Stimulated activated CD4-positive, alpha-beta T cell treated with anti-CD3 and anti-CD28 coated beads, Interleukin-4, amount 100 ng/mL, for 4 hours (primary cell): ENCODE results near the gene RGS5.
"Not testable (repeated sequence)": the region's sequence is repeated elsewhere in the genome, so short reads cannot be mapped to it uniquely, and the experiment has no call there.

ENCODE experiments used
- DNase-seq, 2 experiments: peaks; one replicate each; pipeline ENCODE4 v3.0.0-alpha.2; 2020

Gene RGS5

GRCh38 chr1:163202833-163203451 lies at the start of gene RGS5:
TSS of gene RGS5 (minus strand) at chr1:163202916. CDS start at chr1:163202835, 81 bp downstream.
- DNase-seq, result no peak

GRCh38 chr1:163250382-163250974 lies 47.8 kb upstream of the RGS5 start:
- no peak for DNase-seq

- DNase-seq, result no peak
Measured at GRCh38 chr1:163248064-163248463, 45.3 kb upstream of the RGS5 start.

- DNase-seq, result not testable (repeated sequence)
Measured at GRCh38 chr1:163244648-163245047, 41.9 kb upstream of the RGS5 start.

- no peak for DNase-seq
Measured at GRCh38 chr1:163241746-163242145, 39.0 kb upstream of the RGS5 start.

- no peak for DNase-seq
Measured at GRCh38 chr1:163240705-163241104, 38.0 kb upstream of the RGS5 start.

- not testable (repeated sequence) for DNase-seq
Measured at GRCh38 chr1:163233643-163234042, 30.9 kb upstream of the RGS5 start.

- no peak for DNase-seq
Measured at GRCh38 chr1:163231385-163231784, 28.7 kb upstream of the RGS5 start.

GRCh38 chr1:163230827-163231226 lies 28.1 kb upstream of the RGS5 start:
- DNase-seq, result no peak

- not testable (repeated sequence) for DNase-seq
Measured at GRCh38 chr1:163228271-163228670, 25.6 kb upstream of the RGS5 start.

- DNase-seq, result no peak
Measured at GRCh38 chr1:163227126-163227525, 24.4 kb upstream of the RGS5 start.

GRCh38 chr1:163213626-163214025 lies 10.9 kb upstream of the RGS5 start:
- DNase-seq, result no peak

- no peak for DNase-seq
Measured at GRCh38 chr1:163211667-163212066, 9.0 kb upstream of the RGS5 start.

GRCh38 chr1:163205513-163205912 lies 2.8 kb upstream of the RGS5 start:
- DNase-seq, result no peak

- no peak for DNase-seq
Measured at GRCh38 chr1:163203561-163203960, 845 bp upstream of the RGS5 start.

- DNase-seq, result no peak
Measured at GRCh38 chr1:163201906-163202305, 810 bp downstream of the RGS5 start.

GRCh38 chr1:163197022-163197421 lies 5.7 kb downstream of the RGS5 start:
- DNase-seq, result no peak

GRCh38 chr1:163196449-163196787 lies 6.3 kb downstream of the RGS5 start:
- no peak for DNase-seq

GRCh38 chr1:163195728-163196448 lies 6.8 kb downstream of the RGS5 start:
- DNase-seq, result no peak

- DNase-seq, result no peak
Measured at GRCh38 chr1:163191301-163191700, 11.4 kb downstream of the RGS5 start.

- DNase-seq, result no peak
Measured at GRCh38 chr1:163188947-163189346, 13.8 kb downstream of the RGS5 start.

GRCh38 chr1:163187849-163188248 lies 14.9 kb downstream of the RGS5 start:
- no peak for DNase-seq

GRCh38 chr1:163186862-163187261 lies 15.9 kb downstream of the RGS5 start:
- DNase-seq, result no peak

- DNase-seq, result no peak
Measured at GRCh38 chr1:163182330-163182949, 20.3 kb downstream of the RGS5 start.
